Esophagus muscularis mucosa (tissue), 4 donors: Measurements from ENCODE around the gene PRKCE. TPM values are rescaled to one million over a fixed set of nuclear protein-coding genes. Genes with fewer than 3 reads are reported as not detected.
A peak's percentile ranks its signal among the peaks of the same experiment; 100 is the strongest.

Experiments
- DNase-seq: peaks from one replicate; pipeline ENCODE4 v3.0.0-alpha.2; 2017; ENCODE audit errors: extremely low spot score
- H3K27ac ChIP-seq, 4 donors: fragments of 200-600 bp; sonication (generic); replicated peaks in 1 of 4; 1 replicate in 3 of 4; 2 replicates in 1 of 4; pipeline ENCODE4 v1.5.1; 2016 to 2019; ENCODE audit warnings: mild to moderate bottlenecking in 1 of 4
- H3K27me3 ChIP-seq, 4 donors: fragments of 200-600 bp; sonication (generic); one replicate each; pipeline versions ENCODE4 v1.5.1 to v1.6.0; 2016 to 2019
- H3K36me3 ChIP-seq, 4 donors: fragments of 200-600 bp; sonication (generic); one replicate each; pipeline ENCODE4 v1.5.1; 2016 to 2019
- H3K4me1 ChIP-seq, 4 donors: fragments of 200-600 bp; sonication (generic); one replicate each; pipeline ENCODE4 v1.5.1; 2016 to 2019
- H3K4me3 ChIP-seq, 4 donors: fragments of 200-600 bp; sonication (generic); 1 replicate in 2 of 4; 2 replicates in 2 of 4; pipeline ENCODE4 v1.5.1; 2016 to 2019; ENCODE audit warnings: mild to moderate bottlenecking in 4 of 4, moderate library complexity in 1 of 4
- H3K9me3 ChIP-seq, 4 donors: fragments of 200-600 bp; sonication (generic); 1 replicate in 3 of 4; 2 replicates in 1 of 4; pipeline ENCODE4 v1.5.1; 2016 to 2019
- EP300 ChIP-seq: sonication (generic); formaldehyde crosslinking; IDR thresholded peaks from one replicate; pipeline ENCODE4 v1.6.1; 2017; ENCODE audit warnings: antibody characterized with exemption
- POLR2A ChIP-seq: fragments of 450-650 bp; IDR thresholded peaks from one replicate; pipeline ENCODE4 v1.6.1; 2017; ENCODE audit warnings: antibody characterized with exemption, moderate library complexity, mild to moderate bottlenecking, low read depth
- POLR2AphosphoS5 ChIP-seq, 2 donors: sonication (generic); formaldehyde crosslinking; IDR thresholded peaks; one replicate each; pipeline ENCODE4 v1.6.1; 2017; ENCODE audit warnings: antibody characterized with exemption in 2 of 2
- WGBS: methylation state at CpG from one replicate; pipeline ENCODE4 v1.1.5; 2018; 5-methylcytosine and 5-hydroxymethylcytosine counted together
- intact Hi-C: fragments of 100-400 bp; cut with DNase I; formaldehyde crosslinking; loops from one replicate; pipeline ENCODE4 v1.15.1; 2023
- total RNA-seq, 4 donors: library from RNA; depleted of rRNA; stranded (reverse); fragments of >200 nt; gene quantifications; one replicate each; pipeline versions ENCODE4 v1.1.0 to v1.2.1, GENCODE V29; 2016
- TF ChIP-seq, protein P1 (sequence below), 3 experiments: fragments of 200-600 bp in 2 of 3; fragments of 450-650 bp in 1 of 3; sonication (generic) in 2 of 3; IDR thresholded peaks; one replicate each; pipeline ENCODE4 v1.5.1; 2017 to 2019; ENCODE audit warnings: antibody characterized with exemption in 3 of 3, mild to moderate bottlenecking in 2 of 3, moderate library complexity in 1 of 3

The PRKCE gene
- total RNA-seq, 4 donors from 2014 or later, result 11.6 to 21.1 (median 13.0) TPM

DNA sequence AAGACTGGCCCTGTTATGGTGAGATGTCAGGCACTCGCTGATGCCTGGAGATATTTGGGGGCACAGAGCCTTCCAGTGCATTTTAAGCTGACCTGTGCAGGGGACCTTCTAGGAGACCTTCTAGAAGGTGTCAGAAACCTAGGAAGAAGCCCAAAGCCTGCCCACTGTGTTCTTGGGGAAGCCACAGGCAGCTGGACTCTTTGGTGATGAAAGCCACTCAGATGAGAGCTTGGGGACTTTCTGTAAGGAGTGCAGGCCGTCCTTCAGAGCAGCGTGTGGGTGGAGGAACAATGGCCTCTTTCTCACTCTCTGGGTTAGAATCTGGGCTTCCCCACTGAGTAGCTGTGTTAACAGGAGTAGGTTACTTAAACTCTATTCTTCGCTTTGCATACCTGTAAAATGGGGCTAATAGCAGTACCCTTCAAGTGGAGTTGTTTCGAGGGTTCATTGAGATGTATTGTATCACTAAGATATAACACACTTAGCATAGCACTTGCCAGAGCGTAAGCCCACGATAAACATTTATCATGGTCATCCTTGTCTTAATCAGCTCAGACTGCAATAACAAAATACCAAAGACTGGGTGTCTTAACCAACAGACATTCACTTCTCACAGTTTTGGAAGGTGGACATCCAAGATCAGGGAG, 323.4 kb downstream of the PRKCE start:
- peak; percentile 62 for DNase-seq
- Histone ChIP-seq H3K9me3 (no peaks in the 10 kb centered on the region), H3K4me1 (no peaks in the 10 kb centered on the region), H3K36me3 (peaks cover 0 to 21% (median 6%) of the 10 kb centered on the region in 4 donors), H3K4me3 (no peak overlapping the region), H3K27ac (no peak overlapping the region), H3K27me3 (no peaks in the 10 kb centered on the region)
- 80% methylated on average over 7 of the region's 7 CpGs for WGBS
- TF ChIP-seq EP300, result no peak
- TF ChIP-seq POLR2A, result no peak
- TF ChIP-seq, protein P1, sequence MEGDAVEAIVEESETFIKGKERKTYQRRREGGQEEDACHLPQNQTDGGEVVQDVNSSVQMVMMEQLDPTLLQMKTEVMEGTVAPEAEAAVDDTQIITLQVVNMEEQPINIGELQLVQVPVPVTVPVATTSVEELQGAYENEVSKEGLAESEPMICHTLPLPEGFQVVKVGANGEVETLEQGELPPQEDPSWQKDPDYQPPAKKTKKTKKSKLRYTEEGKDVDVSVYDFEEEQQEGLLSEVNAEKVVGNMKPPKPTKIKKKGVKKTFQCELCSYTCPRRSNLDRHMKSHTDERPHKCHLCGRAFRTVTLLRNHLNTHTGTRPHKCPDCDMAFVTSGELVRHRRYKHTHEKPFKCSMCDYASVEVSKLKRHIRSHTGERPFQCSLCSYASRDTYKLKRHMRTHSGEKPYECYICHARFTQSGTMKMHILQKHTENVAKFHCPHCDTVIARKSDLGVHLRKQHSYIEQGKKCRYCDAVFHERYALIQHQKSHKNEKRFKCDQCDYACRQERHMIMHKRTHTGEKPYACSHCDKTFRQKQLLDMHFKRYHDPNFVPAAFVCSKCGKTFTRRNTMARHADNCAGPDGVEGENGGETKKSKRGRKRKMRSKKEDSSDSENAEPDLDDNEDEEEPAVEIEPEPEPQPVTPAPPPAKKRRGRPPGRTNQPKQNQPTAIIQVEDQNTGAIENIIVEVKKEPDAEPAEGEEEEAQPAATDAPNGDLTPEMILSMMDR (IDR thresholded peaks at IDR 0.05), result no peak
- no peak for TF ChIP-seq POLR2AphosphoS5 (IDR thresholded peaks at IDR 0.05)
- intact Hi-C loops, result no loop called here

DNA sequence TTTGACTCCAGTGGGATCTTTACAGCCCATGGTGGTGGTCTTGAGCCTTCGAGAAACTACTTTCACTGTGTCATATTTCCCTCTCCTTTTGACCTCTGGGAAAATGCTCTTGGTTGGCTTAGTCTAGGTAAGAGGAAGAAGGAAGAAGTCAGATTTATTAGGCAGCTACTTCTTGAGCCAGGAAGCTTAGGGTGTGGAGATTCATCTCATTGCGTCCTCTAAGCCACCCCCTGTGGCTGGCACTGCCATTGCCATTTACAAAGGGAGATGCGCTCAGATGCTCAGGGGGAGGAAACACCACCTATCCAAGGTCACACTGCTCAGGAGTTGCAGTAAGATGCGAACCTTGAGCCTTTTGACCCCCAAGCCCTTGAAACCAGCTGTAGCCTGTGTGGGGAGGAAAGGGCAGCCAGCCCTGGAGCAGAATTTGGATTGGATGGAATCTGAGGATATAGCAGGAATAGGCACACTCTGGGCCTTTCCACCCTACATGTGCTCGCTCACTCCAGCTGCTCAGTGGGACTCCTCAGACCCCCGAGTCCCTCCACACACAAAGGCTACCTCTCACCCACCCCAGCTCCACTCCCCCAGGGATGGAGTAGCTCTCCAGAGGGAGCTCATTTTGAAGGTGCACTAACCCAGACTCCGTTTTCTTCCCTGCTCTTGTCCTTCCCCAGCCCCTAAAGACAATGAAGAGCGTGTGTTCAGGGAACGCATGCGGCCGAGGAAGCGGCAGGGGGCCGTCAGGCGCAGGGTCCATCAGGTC, 324.5 kb downstream of the PRKCE start:
- H3K27ac ChIP-seq, result no peak overlapping the region
- H3K27me3 ChIP-seq, result no peaks in the 10 kb centered on the region
- peaks cover under 1 to 30% (median 11%) of the 10 kb centered on the region in 4 donors for H3K36me3 ChIP-seq
- H3K4me1 ChIP-seq, result no peaks in the 10 kb centered on the region
- peak; percentile 75 for DNase-seq
- intact Hi-C loops, result no loop called here
- 96% methylated on average over 14 of the region's 14 CpGs for WGBS
- TF ChIP-seq POLR2A (no peak), EP300 (no peak), POLR2AphosphoS5 (IDR thresholded peaks at IDR 0.05) (no peak)
- TF ChIP-seq, protein P1 (IDR thresholded peaks at IDR 0.05), result no peak
- no peaks in the 10 kb centered on the region for H3K9me3 ChIP-seq
- no peak overlapping the region for H3K4me3 ChIP-seq

DNA sequence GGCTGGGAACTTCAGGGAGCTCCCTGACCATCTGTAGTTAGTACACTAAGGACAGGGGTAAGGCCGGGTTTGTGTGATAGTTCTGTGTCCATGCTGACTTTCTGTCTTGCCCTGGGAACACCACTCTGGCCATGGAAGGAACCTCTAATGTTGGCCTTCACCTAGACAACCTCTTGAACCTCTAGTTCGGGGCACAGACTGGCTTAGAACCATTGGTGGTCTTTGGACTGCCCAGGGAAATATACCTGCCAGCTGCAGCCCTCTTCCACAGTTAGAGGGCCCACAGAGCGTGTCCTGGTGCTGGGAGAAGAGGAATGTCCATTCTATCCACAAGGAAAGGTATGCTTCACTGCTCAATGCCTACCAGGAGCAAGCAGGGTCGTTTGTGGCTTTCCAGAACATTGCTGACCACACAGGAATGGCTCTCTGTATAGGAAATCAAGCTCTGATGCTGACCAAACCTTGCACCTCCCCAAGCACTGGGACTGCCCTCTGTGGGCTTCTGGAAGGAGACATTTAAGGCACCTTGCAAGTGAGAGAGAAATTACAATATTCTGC, 326.9 kb downstream of the PRKCE start:
- Histone ChIP-seq H3K36me3 (peaks cover 7 to 52% (median 23%) of the 10 kb centered on the region in 4 donors), H3K4me1 (no peaks in the 10 kb centered on the region), H3K27me3 (no peaks in the 10 kb centered on the region), H3K4me3 (no peak overlapping the region), H3K27ac (no peak overlapping the region), H3K9me3 (no peaks in the 10 kb centered on the region)
- intact Hi-C loops, result no loop called here
- WGBS, result 83% methylated on average over 4 of the region's 4 CpGs
- peak; percentile 57 for DNase-seq
- TF ChIP-seq, protein P1 (IDR thresholded peaks at IDR 0.05), result no peak
- no peak for TF ChIP-seq POLR2A
- TF ChIP-seq POLR2AphosphoS5 (IDR thresholded peaks at IDR 0.05), result no peak
- TF ChIP-seq EP300, result no peak

DNA sequence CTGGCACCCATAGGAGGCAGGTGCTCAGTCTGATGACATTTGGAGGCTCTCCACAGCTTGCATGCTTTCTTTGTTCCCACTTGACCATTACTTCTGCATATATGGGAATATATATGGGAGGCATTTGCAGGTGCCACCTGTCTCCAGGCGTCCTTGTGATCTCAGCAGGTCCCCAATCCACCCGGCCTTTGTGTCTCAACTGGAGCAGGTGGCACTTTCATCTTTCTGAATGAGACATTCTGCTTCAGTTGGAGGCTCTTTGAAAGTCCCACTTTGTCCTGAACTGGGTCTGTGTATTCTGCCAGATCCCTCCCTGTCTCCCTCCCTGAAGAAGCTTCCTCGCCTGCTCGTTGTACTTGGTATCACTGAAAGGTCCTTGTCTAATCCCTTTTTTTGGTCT, 327.6 kb downstream of the PRKCE start:
- Histone ChIP-seq H3K4me3 (no peak overlapping the region), H3K4me1 (no peaks in the 10 kb centered on the region), H3K27me3 (no peaks in the 10 kb centered on the region), H3K36me3 (peaks cover 7 to 55% (median 24%) of the 10 kb centered on the region in 4 donors), H3K9me3 (no peaks in the 10 kb centered on the region), H3K27ac (no peak overlapping the region)
- TF ChIP-seq POLR2A, result no peak
- no peak for TF ChIP-seq POLR2AphosphoS5 (IDR thresholded peaks at IDR 0.05)
- TF ChIP-seq, protein P1 (IDR thresholded peaks at IDR 0.05), result no peak
- no peak for TF ChIP-seq EP300
- intact Hi-C loops, result no loop called here
- 92% methylated on average over 4 of the region's 4 CpGs for WGBS
- DNase-seq, result peak; percentile 60
